Activated gamma-delta T cell treated with anti-CD3 and anti-CD28 coated beads, Interleukin-2, amount 50 U/mL, for 16 hours (primary cell): Measurements from ENCODE around the gene LRRC57.

Experiments used
- DNase-seq: peaks from one replicate; pipeline ENCODE4 v3.0.0-alpha.2; 2020; ENCODE audit warnings: low read depth

LRRC57 gene

DNA sequence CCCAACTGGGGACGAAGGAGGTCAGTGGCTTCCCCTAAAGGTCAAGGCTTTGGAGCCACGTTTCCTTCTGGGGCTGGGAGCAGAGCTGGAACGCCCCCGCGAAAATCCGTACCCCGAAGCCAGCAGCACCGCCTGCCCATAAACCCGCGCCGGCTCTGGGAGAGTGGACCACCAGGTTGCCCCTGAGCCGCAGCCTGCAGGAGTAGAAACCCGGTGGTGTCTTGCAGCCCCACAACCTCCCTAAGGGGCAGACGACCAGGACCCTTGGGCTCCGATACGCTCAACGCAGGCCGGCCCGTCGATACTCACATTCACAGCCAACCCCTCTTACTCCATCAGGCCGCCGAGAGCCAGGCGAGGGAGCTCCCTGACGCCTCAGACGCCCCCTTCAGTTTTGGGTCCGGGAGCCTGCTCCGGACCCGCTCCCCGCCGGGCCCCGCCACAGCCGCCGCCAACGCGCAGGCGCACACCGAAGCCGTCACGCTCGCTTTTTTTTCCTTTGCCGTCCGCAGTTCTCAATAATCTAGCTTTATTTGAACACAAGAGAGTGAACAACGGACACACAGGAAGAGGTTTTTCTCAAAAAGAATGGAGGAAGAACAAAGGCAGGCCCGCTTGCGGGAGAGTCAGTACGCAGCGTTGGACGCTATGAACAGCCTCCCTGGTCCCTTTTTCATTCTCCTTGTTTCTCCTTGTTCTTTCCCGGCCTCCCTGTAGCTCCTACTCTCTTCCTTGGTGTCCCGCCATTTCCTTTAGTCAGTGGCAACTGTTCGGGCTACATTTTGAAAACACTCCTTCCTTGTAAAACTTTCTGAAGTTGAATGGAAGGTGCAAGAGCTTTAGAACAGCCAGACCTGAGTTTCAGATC, 57.7 kb downstream of the LRRC57 start, which contains the start of gene ZNF106:
ZNF106 (minus strand) TSS at position 471 of the 868 bp plus-strand sequence. CDS start 18,852 bp downstream, outside the sequence.
- DNase-seq, result peak; percentile 81

DNA sequence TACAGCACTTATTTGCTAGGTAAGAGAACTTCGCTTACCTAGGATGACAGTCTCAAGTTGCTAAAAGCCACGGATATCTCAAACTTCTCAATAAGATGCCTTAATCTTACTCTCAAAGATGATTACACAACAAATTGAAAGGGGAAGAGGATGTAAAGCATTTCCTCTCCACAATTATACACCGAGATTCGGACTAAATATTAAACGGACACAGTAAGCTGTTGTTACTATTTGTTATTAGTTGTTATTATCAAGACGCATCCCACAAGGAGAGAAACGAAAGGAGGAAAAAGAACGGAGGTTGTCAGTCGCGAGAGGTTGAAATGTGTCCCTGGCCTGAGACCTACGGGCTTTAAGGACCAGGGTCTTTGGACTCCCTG, 58.3 kb downstream of the LRRC57 start:
- DNase-seq, result no peak
